HL-60 (cell line): ENCODE measurements around the gene TAF1B.

ENCODE experiments used
- DNase-seq, 2 experiments: peaks; one replicate each; pipeline ENCODE4 v3.0.0-alpha.2; 2010 to 2020; ENCODE audit warnings: low read depth in 1 of 2, low spot score in 1 of 2
- H3K27ac ChIP-seq: fragments of 250-450 bp; sonication (Bioruptor Pico); replicated peaks from 2 replicates; pipeline ENCODE4 v1.5.1; 2020; ENCODE audit warnings: mild to moderate bottlenecking, moderate library complexity
- H3K27me3 ChIP-seq: fragments of 250-450 bp; sonication (Bioruptor Pico); 2 replicates; pipeline ENCODE4 v1.5.1; 2021; ENCODE audit warnings: mild to moderate bottlenecking, moderate library complexity; ENCODE audit not compliant: insufficient read depth, poor library complexity, severe bottlenecking
- H3K4me3 ChIP-seq: replicated peaks from 2 replicates; pipeline ENCODE4 v1.5.1; 2011; ENCODE audit warnings: mild to moderate bottlenecking, control low read depth, low read length; ENCODE audit not compliant: insufficient read depth
- CTCF ChIP-seq: IDR thresholded peaks from one replicate; pipeline ENCODE4 v1.5.1; 2011; ENCODE audit warnings: low read length, control low read depth, inconsistent platforms; ENCODE audit not compliant: insufficient read depth
- GABPA ChIP-seq: IDR thresholded peaks from 2 replicates; pipeline ENCODE4 v1.6.1; 2012; ENCODE audit warnings: low read depth
- POLR2AphosphoS5 ChIP-seq: IDR thresholded peaks from 2 replicates; pipeline ENCODE4 v1.6.1; 2012; ENCODE audit warnings: low read depth
- SPI1 ChIP-seq: IDR thresholded peaks from 2 replicates; pipeline ENCODE4 v1.6.1; 2012; ENCODE audit warnings: low read depth, mild to moderate bottlenecking, borderline replicate concordance
- TF ChIP-seq, protein P1 (sequence below): IDR thresholded peaks from 2 replicates; pipeline ENCODE4 v1.6.1; 2012; ENCODE audit warnings: low read depth; ENCODE audit not compliant: insufficient replicate concordance

Gene TAF1B

DNA sequence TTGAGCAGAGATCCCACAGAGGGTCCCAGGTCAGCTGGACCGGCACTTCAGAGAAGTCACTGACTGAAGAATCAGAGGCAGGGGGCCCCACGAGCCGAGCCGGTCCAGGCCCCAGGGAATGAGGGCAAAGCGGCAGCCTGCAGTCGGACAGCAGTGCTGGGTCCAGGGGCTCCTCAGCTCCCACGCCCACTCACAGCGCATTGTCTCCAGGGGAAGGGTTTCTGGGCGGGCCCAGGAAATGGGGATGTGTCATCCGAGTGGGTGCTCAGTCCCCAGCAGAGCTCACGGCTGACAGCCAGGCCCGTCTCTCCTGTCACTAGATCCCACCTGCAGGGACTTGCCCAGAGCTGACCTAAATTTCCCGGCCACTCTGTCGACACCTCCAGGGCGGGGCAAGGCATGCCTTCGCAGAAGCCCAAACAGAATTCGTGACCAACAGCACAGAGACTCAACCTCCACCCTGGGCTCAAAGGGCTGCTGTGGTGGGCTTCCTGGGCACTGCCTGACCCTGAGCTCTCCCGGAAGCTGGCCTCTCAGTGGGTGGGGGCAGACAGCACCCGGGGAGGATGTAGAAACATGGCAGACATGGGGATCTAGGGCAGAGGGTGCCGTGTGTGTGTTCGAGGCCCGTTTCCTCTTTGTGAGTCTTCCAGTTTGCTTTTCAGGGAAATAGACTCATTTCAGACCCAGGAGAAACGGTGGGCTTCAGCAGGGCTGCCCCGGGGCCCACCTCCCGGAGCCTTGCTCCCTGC, 42.1 kb upstream of the TAF1B start:
- no peak overlapping the region for H3K27ac ChIP-seq
- no peak for DNase-seq
- no peak for TF ChIP-seq CTCF
- no peak for TF ChIP-seq SPI1
- no peak for TF ChIP-seq POLR2AphosphoS5
- TF ChIP-seq GABPA, result no peak
- H3K4me3 ChIP-seq, result no peak overlapping the region
- H3K27me3 ChIP-seq, result no peaks in the 10 kb centered on the region

- Histone ChIP-seq H3K27me3 (no peaks in the 10 kb centered on the region), H3K27ac (no peak overlapping the region), H3K4me3 (no peak overlapping the region)
- TF ChIP-seq GABPA (no peak), SPI1 (no peak), POLR2AphosphoS5 (no peak), CTCF (no peak)
- TF ChIP-seq, protein P1, sequence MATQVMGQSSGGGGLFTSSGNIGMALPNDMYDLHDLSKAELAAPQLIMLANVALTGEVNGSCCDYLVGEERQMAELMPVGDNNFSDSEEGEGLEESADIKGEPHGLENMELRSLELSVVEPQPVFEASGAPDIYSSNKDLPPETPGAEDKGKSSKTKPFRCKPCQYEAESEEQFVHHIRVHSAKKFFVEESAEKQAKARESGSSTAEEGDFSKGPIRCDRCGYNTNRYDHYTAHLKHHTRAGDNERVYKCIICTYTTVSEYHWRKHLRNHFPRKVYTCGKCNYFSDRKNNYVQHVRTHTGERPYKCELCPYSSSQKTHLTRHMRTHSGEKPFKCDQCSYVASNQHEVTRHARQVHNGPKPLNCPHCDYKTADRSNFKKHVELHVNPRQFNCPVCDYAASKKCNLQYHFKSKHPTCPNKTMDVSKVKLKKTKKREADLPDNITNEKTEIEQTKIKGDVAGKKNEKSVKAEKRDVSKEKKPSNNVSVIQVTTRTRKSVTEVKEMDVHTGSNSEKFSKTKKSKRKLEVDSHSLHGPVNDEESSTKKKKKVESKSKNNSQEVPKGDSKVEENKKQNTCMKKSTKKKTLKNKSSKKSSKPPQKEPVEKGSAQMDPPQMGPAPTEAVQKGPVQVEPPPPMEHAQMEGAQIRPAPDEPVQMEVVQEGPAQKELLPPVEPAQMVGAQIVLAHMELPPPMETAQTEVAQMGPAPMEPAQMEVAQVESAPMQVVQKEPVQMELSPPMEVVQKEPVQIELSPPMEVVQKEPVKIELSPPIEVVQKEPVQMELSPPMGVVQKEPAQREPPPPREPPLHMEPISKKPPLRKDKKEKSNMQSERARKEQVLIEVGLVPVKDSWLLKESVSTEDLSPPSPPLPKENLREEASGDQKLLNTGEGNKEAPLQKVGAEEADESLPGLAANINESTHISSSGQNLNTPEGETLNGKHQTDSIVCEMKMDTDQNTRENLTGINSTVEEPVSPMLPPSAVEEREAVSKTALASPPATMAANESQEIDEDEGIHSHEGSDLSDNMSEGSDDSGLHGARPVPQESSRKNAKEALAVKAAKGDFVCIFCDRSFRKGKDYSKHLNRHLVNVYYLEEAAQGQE, result no peak
- no peak for DNase-seq
Measured at GRCh38 chr2:9802576-9802993, 40.7 kb upstream of the TAF1B start.

DNA sequence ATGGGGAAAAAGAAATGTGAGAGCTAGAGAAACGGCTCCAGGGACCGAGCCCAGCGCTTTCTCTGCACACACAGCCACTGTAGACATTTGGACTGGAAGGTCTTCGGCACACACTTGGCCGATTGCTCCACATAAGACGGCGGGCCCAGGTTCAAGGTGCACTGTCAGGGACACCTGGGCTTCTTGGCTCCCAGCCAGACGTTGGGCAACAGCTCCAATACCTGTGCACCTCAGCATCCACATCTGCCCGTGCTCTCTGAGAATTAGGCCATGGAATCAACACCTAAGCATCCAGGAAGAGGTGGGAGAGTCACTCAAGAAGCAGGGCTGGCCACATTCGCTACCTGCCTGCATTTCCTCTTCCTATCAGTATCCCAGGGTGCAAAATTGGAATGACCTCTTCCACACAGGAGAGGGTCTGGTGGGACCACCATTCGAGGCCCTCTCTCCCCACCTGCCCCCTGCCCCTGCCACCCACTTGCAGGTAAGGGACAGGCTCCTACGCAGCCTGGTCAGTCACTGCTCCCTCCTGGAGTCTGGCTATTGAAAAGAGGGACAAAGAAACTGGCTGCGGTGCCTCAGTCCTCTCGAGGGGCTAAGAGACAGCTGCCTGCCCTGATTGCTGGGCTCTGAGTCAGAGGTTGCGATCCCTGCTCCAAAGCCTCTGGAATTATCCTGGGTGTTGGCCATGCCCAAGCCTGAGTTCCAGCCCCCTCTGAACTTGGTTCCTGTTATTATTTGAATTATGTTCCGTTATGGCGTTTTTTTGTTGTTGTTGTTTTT, 40.1 kb upstream of the TAF1B start:
- no peak for DNase-seq
- TF ChIP-seq, protein P1, result no peak
- TF ChIP-seq POLR2AphosphoS5 (no peak), GABPA (no peak), SPI1 (no peak), CTCF (no peak)
- H3K4me3 ChIP-seq, result no peak overlapping the region
- H3K27ac ChIP-seq, result no peak overlapping the region
- H3K27me3 ChIP-seq, result no peaks in the 10 kb centered on the region
